Skin epidermis (tissue), 12 donors: ENCODE results near the gene DDX46.
"Not testable (repeated sequence)": the region's sequence is repeated elsewhere in the genome, so short reads cannot be mapped to it uniquely, and the experiment has no call there.

Experiments used
- H3K27ac ChIP-seq, 21 experiments: fragments of 200-600 bp; sonication (generic) in 11 of 21; one replicate each; pipeline ENCODE4 v1.5.0; 2020; ENCODE audit warnings: mild to moderate bottlenecking in 3 of 21, inconsistent platforms in 2 of 21, moderate library complexity in 2 of 21
- H3K4me3 ChIP-seq, 7 experiments: fragments of 200-600 bp; sonication (generic) in 2 of 7; one replicate each; pipeline ENCODE4 v1.5.0; 2020; ENCODE audit warnings: inconsistent platforms in 2 of 7, mild to moderate bottlenecking in 2 of 7, moderate library complexity in 1 of 7

Gene DDX46

GRCh38 chr5:134758504-134759341 lies at the start of gene DDX46:
Gene DDX46, plus strand, starts transcription at chr5:134758779. Its CDS starts 160 bp downstream, at chr5:134758939.
- Histone ChIP-seq H3K27ac (peak within 1 kb of the TSS; percentile 46 to 92 (median 81)), H3K4me3 (peak within 1 kb of the TSS; percentile 88 to 99 (median 97))

GRCh38 chr5:134714120-134714519 lies 44.5 kb upstream of the DDX46 start:
- H3K4me3 ChIP-seq: no peak overlapping the region
- H3K27ac ChIP-seq: no peak overlapping the region

- no peak overlapping the region for H3K4me3 ChIP-seq
- H3K27ac ChIP-seq: no peak overlapping the region
Observed at GRCh38 chr5:134714541-134714940, 44.0 kb upstream of the DDX46 start.

- H3K27ac ChIP-seq, H3K4me3 ChIP-seq: not testable (repeated sequence)
Observed at GRCh38 chr5:134715466-134715865, 43.1 kb upstream of the DDX46 start.

GRCh38 chr5:134724872-134725271 lies 33.7 kb upstream of the DDX46 start:
- H3K27ac ChIP-seq: no peak overlapping the region

GRCh38 chr5:134732819-134733218 lies 25.8 kb upstream of the DDX46 start:
- Histone ChIP-seq H3K27ac (no peak overlapping the region), H3K4me3 (no peak overlapping the region)

More at GRCh38 chr5:134724872-134725271, 33.7 kb upstream of the DDX46 start:
- H3K4me3 ChIP-seq: no peak overlapping the region

- Histone ChIP-seq H3K27ac (no peak overlapping the region), H3K4me3 (no peak overlapping the region)
Observed at GRCh38 chr5:134735243-134735642, 23.3 kb upstream of the DDX46 start.

- H3K27ac ChIP-seq: peak overlapping the region in 1 of 21 experiments; percentile 30
- H3K4me3 ChIP-seq: no peak overlapping the region
Observed at GRCh38 chr5:134736173-134736812, 22.3 kb upstream of the DDX46 start.

GRCh38 chr5:134738133-134738962 lies 20.2 kb upstream of the DDX46 start, which contains the start of gene CAMLG:
Gene CAMLG, plus strand, starts transcription at chr5:134738548. Its CDS starts 73 bp downstream, at chr5:134738621.
- Histone ChIP-seq H3K4me3 (peak within 1 kb of the TSS; percentile 57 to 88 (median 84)), H3K27ac (peak within 1 kb of the TSS; percentile 70 to 98 (median 91))

- H3K27ac ChIP-seq: peak overlapping the region; percentile 70 to 98 (median 91)
- peak overlapping the region; percentile 57 to 88 (median 84) for H3K4me3 ChIP-seq
Observed at GRCh38 chr5:134738963-134739661, 19.5 kb upstream of the DDX46 start.

- no peak overlapping the region for H3K27ac ChIP-seq
- H3K4me3 ChIP-seq: no peak overlapping the region
Observed at GRCh38 chr5:134741052-134741451, 17.5 kb upstream of the DDX46 start.

- H3K4me3 ChIP-seq: no peak overlapping the region
- H3K27ac ChIP-seq: no peak overlapping the region
Observed at GRCh38 chr5:134742134-134742533, 16.4 kb upstream of the DDX46 start.

GRCh38 chr5:134749415-134749814 lies 9.2 kb upstream of the DDX46 start:
- H3K27ac ChIP-seq: no peak overlapping the region
- H3K4me3 ChIP-seq: no peak overlapping the region

GRCh38 chr5:134758176-134758503 lies 439 bp upstream of the DDX46 start:
- H3K27ac ChIP-seq: peak overlapping the region in 14 of 21 experiments; percentile 66 to 91 (median 79)
- H3K4me3 ChIP-seq: peak overlapping the region; percentile 88 to 99 (median 97)

- H3K27ac ChIP-seq, H3K4me3 ChIP-seq: not testable (repeated sequence)
Observed at GRCh38 chr5:134767528-134768291, 9.1 kb downstream of the DDX46 start.

GRCh38 chr5:134769206-134769605 lies 10.6 kb downstream of the DDX46 start:
- H3K27ac ChIP-seq: no peak overlapping the region
- H3K4me3 ChIP-seq: no peak overlapping the region

GRCh38 chr5:134772461-134773125 lies 14.0 kb downstream of the DDX46 start:
- Histone ChIP-seq H3K4me3 (no peak overlapping the region), H3K27ac (no peak overlapping the region)

GRCh38 chr5:134777366-134777765 lies 18.8 kb downstream of the DDX46 start:
- Histone ChIP-seq H3K4me3 (no peak overlapping the region), H3K27ac (no peak overlapping the region)
